ENCODE data around the gene ZNF618. TPM values are rescaled to one million over a fixed set of nuclear protein-coding genes. Genes with fewer than 3 reads are reported as not detected.

Gene ZNF618
- total and polyA plus RNA-seq, 2 experiments from 2014 or later = 12.1 to 22.1 TPM

DNA sequence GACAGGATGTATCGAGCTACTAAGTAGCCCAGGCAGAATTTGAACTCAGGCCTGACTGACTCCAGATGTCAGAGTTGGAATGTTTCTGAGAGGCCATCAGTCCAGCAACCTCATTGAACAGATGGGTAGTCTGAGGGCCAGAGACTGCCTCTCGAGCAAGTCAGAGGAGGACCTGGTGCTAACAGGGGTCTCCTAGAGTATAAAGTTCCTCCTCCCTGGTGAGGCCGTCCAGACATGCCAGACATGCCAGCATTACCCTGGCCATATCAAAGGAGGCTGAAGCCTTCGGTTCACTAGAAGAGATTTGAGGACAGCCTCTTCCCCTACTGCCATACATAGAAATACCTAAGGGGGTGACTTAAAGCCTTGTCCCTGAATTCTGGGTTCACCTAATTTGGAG, 81.2 kb downstream of the ZNF618 start:
- ATAC-seq (no peak), DNase-seq (ENCODE audit: low spot score) (no peak)
- Mint-ChIP-seq H3K9me3 (no peaks in the 10 kb centered on the region), H3K27me3 (ENCODE audit: insufficient read depth, low read depth, poor library complexity) (peaks cover 3% of the 10 kb centered on the region), H3K36me3 (ENCODE audit: low read depth) (no peaks in the 10 kb centered on the region), H3K27ac (no peak overlapping the region; the same call in 1 of the 2 replicates), H3K4me1 (peaks cover 22% of the 10 kb centered on the region), H3K4me3 (no peak overlapping the region)
- TF ChIP-seq, protein P1, sequence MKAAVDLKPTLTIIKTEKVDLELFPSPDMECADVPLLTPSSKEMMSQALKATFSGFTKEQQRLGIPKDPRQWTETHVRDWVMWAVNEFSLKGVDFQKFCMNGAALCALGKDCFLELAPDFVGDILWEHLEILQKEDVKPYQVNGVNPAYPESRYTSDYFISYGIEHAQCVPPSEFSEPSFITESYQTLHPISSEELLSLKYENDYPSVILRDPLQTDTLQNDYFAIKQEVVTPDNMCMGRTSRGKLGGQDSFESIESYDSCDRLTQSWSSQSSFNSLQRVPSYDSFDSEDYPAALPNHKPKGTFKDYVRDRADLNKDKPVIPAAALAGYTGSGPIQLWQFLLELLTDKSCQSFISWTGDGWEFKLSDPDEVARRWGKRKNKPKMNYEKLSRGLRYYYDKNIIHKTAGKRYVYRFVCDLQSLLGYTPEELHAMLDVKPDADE (IDR thresholded peaks at IDR 0.05) = no peak
- no peak for TF ChIP-seq EZH2phosphoT487 (IDR thresholded peaks at IDR 0.05; ENCODE audit: unreplicated experiment)
- TF ChIP-seq, protein P2, sequence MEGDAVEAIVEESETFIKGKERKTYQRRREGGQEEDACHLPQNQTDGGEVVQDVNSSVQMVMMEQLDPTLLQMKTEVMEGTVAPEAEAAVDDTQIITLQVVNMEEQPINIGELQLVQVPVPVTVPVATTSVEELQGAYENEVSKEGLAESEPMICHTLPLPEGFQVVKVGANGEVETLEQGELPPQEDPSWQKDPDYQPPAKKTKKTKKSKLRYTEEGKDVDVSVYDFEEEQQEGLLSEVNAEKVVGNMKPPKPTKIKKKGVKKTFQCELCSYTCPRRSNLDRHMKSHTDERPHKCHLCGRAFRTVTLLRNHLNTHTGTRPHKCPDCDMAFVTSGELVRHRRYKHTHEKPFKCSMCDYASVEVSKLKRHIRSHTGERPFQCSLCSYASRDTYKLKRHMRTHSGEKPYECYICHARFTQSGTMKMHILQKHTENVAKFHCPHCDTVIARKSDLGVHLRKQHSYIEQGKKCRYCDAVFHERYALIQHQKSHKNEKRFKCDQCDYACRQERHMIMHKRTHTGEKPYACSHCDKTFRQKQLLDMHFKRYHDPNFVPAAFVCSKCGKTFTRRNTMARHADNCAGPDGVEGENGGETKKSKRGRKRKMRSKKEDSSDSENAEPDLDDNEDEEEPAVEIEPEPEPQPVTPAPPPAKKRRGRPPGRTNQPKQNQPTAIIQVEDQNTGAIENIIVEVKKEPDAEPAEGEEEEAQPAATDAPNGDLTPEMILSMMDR (conservative IDR thresholded peaks at IDR 0.05; ENCODE audit: low read depth in 2 of 2) = no peak
- TF ChIP-seq ZNF331 (CRISPR knock-in tag; IDR thresholded peaks at IDR 0.05; ENCODE audit: low read depth) = no peak
- TF ChIP-seq NANOG (IDR thresholded peaks at IDR 0.05; ENCODE audit: borderline replicate concordance) = no peak
- TF ChIP-seq, protein P3, sequence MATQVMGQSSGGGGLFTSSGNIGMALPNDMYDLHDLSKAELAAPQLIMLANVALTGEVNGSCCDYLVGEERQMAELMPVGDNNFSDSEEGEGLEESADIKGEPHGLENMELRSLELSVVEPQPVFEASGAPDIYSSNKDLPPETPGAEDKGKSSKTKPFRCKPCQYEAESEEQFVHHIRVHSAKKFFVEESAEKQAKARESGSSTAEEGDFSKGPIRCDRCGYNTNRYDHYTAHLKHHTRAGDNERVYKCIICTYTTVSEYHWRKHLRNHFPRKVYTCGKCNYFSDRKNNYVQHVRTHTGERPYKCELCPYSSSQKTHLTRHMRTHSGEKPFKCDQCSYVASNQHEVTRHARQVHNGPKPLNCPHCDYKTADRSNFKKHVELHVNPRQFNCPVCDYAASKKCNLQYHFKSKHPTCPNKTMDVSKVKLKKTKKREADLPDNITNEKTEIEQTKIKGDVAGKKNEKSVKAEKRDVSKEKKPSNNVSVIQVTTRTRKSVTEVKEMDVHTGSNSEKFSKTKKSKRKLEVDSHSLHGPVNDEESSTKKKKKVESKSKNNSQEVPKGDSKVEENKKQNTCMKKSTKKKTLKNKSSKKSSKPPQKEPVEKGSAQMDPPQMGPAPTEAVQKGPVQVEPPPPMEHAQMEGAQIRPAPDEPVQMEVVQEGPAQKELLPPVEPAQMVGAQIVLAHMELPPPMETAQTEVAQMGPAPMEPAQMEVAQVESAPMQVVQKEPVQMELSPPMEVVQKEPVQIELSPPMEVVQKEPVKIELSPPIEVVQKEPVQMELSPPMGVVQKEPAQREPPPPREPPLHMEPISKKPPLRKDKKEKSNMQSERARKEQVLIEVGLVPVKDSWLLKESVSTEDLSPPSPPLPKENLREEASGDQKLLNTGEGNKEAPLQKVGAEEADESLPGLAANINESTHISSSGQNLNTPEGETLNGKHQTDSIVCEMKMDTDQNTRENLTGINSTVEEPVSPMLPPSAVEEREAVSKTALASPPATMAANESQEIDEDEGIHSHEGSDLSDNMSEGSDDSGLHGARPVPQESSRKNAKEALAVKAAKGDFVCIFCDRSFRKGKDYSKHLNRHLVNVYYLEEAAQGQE (IDR thresholded peaks at IDR 0.05; ENCODE audit: unreplicated experiment) = no peak
- TF ChIP-seq ZNF114 (CRISPR knock-in tag; IDR thresholded peaks at IDR 0.05) = no peak
- TF ChIP-seq JUNB (IDR thresholded peaks at IDR 0.05; ENCODE audit: unreplicated experiment) = no peak
- no peak for TF ChIP-seq CREB1 (CRISPR knock-in tag; IDR thresholded peaks at IDR 0.05; ENCODE audit: low read depth)
- no peak for TF ChIP-seq STAT1 (IDR thresholded peaks at IDR 0.05; ENCODE audit: unreplicated experiment)
- TF ChIP-seq EZH2 (IDR thresholded peaks at IDR 0.05; ENCODE audit: low read depth, unreplicated experiment) = no peak
- TF ChIP-seq, protein P4, sequence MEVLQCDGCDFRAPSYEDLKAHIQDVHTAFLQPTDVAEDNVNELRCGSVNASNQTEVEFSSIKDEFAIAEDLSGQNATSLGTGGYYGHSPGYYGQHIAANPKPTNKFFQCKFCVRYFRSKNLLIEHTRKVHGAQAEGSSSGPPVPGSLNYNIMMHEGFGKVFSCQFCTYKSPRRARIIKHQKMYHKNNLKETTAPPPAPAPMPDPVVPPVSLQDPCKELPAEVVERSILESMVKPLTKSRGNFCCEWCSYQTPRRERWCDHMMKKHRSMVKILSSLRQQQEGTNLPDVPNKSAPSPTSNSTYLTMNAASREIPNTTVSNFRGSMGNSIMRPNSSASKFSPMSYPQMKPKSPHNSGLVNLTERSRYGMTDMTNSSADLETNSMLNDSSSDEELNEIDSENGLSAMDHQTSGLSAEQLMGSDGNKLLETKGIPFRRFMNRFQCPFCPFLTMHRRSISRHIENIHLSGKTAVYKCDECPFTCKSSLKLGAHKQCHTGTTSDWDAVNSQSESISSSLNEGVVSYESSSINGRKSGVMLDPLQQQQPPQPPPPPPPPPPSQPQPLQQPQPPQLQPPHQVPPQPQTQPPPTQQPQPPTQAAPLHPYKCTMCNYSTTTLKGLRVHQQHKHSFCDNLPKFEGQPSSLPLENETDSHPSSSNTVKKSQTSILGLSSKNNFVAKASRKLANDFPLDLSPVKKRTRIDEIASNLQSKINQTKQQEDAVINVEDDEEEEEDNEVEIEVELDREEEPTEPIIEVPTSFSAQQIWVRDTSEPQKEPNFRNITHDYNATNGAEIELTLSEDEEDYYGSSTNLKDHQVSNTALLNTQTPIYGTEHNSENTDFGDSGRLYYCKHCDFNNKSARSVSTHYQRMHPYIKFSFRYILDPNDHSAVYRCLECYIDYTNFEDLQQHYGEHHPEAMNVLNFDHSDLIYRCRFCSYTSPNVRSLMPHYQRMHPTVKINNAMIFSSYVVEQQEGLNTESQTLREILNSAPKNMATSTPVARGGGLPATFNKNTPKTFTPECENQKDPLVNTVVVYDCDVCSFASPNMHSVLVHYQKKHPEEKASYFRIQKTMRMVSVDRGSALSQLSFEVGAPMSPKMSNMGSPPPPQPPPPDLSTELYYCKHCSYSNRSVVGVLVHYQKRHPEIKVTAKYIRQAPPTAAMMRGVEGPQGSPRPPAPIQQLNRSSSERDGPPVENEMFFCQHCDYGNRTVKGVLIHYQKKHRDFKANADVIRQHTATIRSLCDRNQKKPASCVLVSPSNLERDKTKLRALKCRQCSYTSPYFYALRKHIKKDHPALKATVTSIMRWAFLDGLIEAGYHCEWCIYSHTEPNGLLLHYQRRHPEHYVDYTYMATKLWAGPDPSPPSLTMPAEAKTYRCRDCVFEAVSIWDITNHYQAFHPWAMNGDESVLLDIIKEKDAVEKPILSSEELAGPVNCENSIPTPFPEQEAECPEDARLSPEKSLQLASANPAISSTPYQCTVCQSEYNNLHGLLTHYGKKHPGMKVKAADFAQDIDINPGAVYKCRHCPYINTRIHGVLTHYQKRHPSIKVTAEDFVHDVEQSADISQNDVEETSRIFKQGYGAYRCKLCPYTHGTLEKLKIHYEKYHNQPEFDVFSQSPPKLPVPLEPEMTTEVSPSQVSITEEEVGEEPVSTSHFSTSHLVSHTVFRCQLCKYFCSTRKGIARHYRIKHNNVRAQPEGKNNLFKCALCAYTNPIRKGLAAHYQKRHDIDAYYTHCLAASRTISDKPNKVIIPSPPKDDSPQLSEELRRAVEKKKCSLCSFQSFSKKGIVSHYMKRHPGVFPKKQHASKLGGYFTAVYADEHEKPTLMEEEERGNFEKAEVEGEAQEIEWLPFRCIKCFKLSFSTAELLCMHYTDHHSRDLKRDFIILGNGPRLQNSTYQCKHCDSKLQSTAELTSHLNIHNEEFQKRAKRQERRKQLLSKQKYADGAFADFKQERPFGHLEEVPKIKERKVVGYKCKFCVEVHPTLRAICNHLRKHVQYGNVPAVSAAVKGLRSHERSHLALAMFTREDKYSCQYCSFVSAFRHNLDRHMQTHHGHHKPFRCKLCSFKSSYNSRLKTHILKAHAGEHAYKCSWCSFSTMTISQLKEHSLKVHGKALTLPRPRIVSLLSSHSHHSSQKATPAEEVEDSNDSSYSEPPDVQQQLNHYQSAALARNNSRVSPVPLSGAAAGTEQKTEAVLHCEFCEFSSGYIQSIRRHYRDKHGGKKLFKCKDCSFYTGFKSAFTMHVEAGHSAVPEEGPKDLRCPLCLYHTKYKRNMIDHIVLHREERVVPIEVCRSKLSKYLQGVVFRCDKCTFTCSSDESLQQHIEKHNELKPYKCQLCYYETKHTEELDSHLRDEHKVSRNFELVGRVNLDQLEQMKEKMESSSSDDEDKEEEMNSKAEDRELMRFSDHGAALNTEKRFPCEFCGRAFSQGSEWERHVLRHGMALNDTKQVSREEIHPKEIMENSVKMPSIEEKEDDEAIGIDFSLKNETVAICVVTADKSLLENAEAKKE (CRISPR knock-in tag; IDR thresholded peaks at IDR 0.05) = no peak
- TF ChIP-seq POLR2AphosphoS5 (IDR thresholded peaks at IDR 0.05; ENCODE audit: low read depth) = no peak
- no peaks in the 10 kb centered on the region for H3K36me3 ChIP-seq (ENCODE audit: insufficient read depth)
- no peaks in the 10 kb centered on the region for H3K27me3 ChIP-seq (ENCODE audit: insufficient read depth)
- H3K4me1 ChIP-seq (ENCODE audit: insufficient read depth) = peaks cover 8% of the 10 kb centered on the region; the same call in 1 of the 2 replicates
- H4K20me1 ChIP-seq (replicated peaks; ENCODE audit: insufficient read depth) = peaks cover 9% of the 10 kb centered on the region; the same call in 1 of the 2 replicates
- H3K4me2 ChIP-seq = no peak overlapping the region
- peaks cover 19% of the 10 kb centered on the region for H3K79me2 ChIP-seq (replicated peaks; ENCODE audit: insufficient read depth)
- H3K4me3 ChIP-seq = no peak overlapping the region
- no peak overlapping the region for H3K27ac ChIP-seq (ENCODE audit: low read depth)
- H2AFZ ChIP-seq = no peak overlapping the region
- H3F3A ChIP-seq (replicated peaks; ENCODE audit: low read depth) = no peaks in the 10 kb centered on the region
- H3K9me2 ChIP-seq (ENCODE audit: insufficient read depth) = no peaks in the 10 kb centered on the region
